ENCODE data around the gene AGO4. TPM values are rescaled to one million over a fixed set of nuclear protein-coding genes. Genes with fewer than 3 reads are reported as not detected.
"Not testable (repeated sequence)": the region's sequence is repeated elsewhere in the genome, so short reads cannot be mapped to it uniquely, and the experiment has no call there.

The AGO4 gene
- total and polyA plus RNA-seq, 2 donors (not counting 1 experiment from before 2014, with no cell fraction given) = 10.2 to 25.6 TPM

GRCh38 chr1:35790670-35791069 is 17.1 kb upstream of the AGO4 start:
- H3K4me1 ChIP-seq (ENCODE audit: control insufficient read depth, extremely low read depth, insufficient read depth, low read length) = no peaks in the 10 kb centered on the region
- no peaks in the 10 kb centered on the region for H4K20me1 ChIP-seq (ENCODE audit: control insufficient read depth, extremely low read depth, insufficient read depth, low read length)
- H3K4me3 ChIP-seq (replicated peaks in 1 of 4; ENCODE audit: control extremely low read depth in 1 of 4, insufficient read depth in 1 of 4, low read depth in 3 of 4, low read length in 4 of 4) = no peak overlapping the region
- H2AFZ ChIP-seq (ENCODE audit: low read length) = no peak overlapping the region
- no peak overlapping the region for H3K9ac ChIP-seq (ENCODE audit: insufficient read depth, low read length)
- no peaks in the 10 kb centered on the region for H3K9me3 ChIP-seq (ENCODE audit: control insufficient read depth, insufficient read depth, low read depth, low read length)
- no peaks in the 10 kb centered on the region for H3K27me3 ChIP-seq (ENCODE audit: control insufficient read depth, insufficient read depth, low read length)
- TF ChIP-seq EZH2 (IDR thresholded peaks at IDR 0.05; ENCODE audit: low read length, missing control alignments) (no peak), CTCF (conservative IDR thresholded peaks at IDR 0.05 in 1 of 2, IDR thresholded peaks at IDR 0.05 in 1 of 2; ENCODE audit: low read depth in 1 of 2, low read length in 2 of 2) (no peak)
- DNase-seq (ENCODE audit: low read depth in 2 of 2) = no peak
- H3K79me2 ChIP-seq (ENCODE audit: control insufficient read depth, insufficient read depth, low read length) = no peaks in the 10 kb centered on the region
- H3K27ac ChIP-seq (ENCODE audit: insufficient read depth, low read length) = no peak overlapping the region
- H3K36me3 ChIP-seq (ENCODE audit: control insufficient read depth, insufficient read depth, low read length) = no peaks in the 10 kb centered on the region
- no peak overlapping the region for H3K4me2 ChIP-seq (ENCODE audit: extremely low read depth, insufficient read depth, low read length)

- Histone ChIP-seq H3K4me1 (ENCODE audit: control insufficient read depth, extremely low read depth, insufficient read depth, low read length) (no peaks in the 10 kb centered on the region), H3K9ac (ENCODE audit: insufficient read depth, low read length) (no peak overlapping the region), H3K79me2 (ENCODE audit: control insufficient read depth, insufficient read depth, low read length) (no peaks in the 10 kb centered on the region), H3K4me2 (ENCODE audit: extremely low read depth, insufficient read depth, low read length) (no peak overlapping the region), H3K9me3 (ENCODE audit: control insufficient read depth, insufficient read depth, low read depth, low read length) (no peaks in the 10 kb centered on the region), H3K36me3 (ENCODE audit: control insufficient read depth, insufficient read depth, low read length) (no peaks in the 10 kb centered on the region), H2AFZ (ENCODE audit: low read length) (no peak overlapping the region), H3K27me3 (ENCODE audit: control insufficient read depth, insufficient read depth, low read length) (no peaks in the 10 kb centered on the region), H3K27ac (ENCODE audit: insufficient read depth, low read length) (no peak overlapping the region), H4K20me1 (ENCODE audit: control insufficient read depth, extremely low read depth, insufficient read depth, low read length) (no peaks in the 10 kb centered on the region), H3K4me3 (replicated peaks in 1 of 4; ENCODE audit: control extremely low read depth in 1 of 4, insufficient read depth in 1 of 4, low read depth in 3 of 4, low read length in 4 of 4) (no peak overlapping the region)
- TF ChIP-seq EZH2 (IDR thresholded peaks at IDR 0.05; ENCODE audit: low read length, missing control alignments) = no peak
- TF ChIP-seq CTCF (conservative IDR thresholded peaks at IDR 0.05 in 1 of 2, IDR thresholded peaks at IDR 0.05 in 1 of 2; ENCODE audit: low read depth in 1 of 2, low read length in 2 of 2) = no peak
- no peak for DNase-seq (ENCODE audit: low read depth in 2 of 2)
These were observed 12.5 kb upstream of the AGO4 start for GRCh38 chr1:35795295-35795694.

- Histone ChIP-seq H3K9ac (ENCODE audit: insufficient read depth, low read length) (no peak overlapping the region), H2AFZ (ENCODE audit: low read length) (no peak overlapping the region), H3K4me2 (ENCODE audit: extremely low read depth, insufficient read depth, low read length) (no peak overlapping the region), H3K79me2 (ENCODE audit: control insufficient read depth, insufficient read depth, low read length) (no peaks in the 10 kb centered on the region), H3K27ac (ENCODE audit: insufficient read depth, low read length) (no peak overlapping the region), H3K9me3 (ENCODE audit: control insufficient read depth, insufficient read depth, low read depth, low read length) (no peaks in the 10 kb centered on the region), H4K20me1 (ENCODE audit: control insufficient read depth, extremely low read depth, insufficient read depth, low read length) (no peaks in the 10 kb centered on the region), H3K4me3 (replicated peaks in 1 of 4; ENCODE audit: control extremely low read depth in 1 of 4, insufficient read depth in 1 of 4, low read depth in 3 of 4, low read length in 4 of 4) (no peak overlapping the region), H3K4me1 (ENCODE audit: control insufficient read depth, extremely low read depth, insufficient read depth, low read length) (no peaks in the 10 kb centered on the region), H3K27me3 (ENCODE audit: control insufficient read depth, insufficient read depth, low read length) (no peaks in the 10 kb centered on the region), H3K36me3 (ENCODE audit: control insufficient read depth, insufficient read depth, low read length) (no peaks in the 10 kb centered on the region)
- no peak for TF ChIP-seq CTCF (conservative IDR thresholded peaks at IDR 0.05 in 1 of 2, IDR thresholded peaks at IDR 0.05 in 1 of 2; ENCODE audit: low read depth in 1 of 2, low read length in 2 of 2)
- no peak for TF ChIP-seq EZH2 (IDR thresholded peaks at IDR 0.05; ENCODE audit: low read length, missing control alignments)
- DNase-seq (ENCODE audit: low read depth in 2 of 2) = no peak
These were observed 10.4 kb upstream of the AGO4 start for GRCh38 chr1:35797380-35797779.

- not testable (repeated sequence) for H3K4me2 ChIP-seq (ENCODE audit: extremely low read depth, insufficient read depth, low read length); DNase-seq (ENCODE audit: low read depth in 2 of 2); H3K27ac ChIP-seq (ENCODE audit: insufficient read depth, low read length); H3K4me3 ChIP-seq (replicated peaks in 1 of 4; ENCODE audit: control extremely low read depth in 1 of 4, insufficient read depth in 1 of 4, low read depth in 3 of 4, low read length in 4 of 4); H3K9ac ChIP-seq (ENCODE audit: insufficient read depth, low read length); H3K27me3 ChIP-seq (ENCODE audit: control insufficient read depth, insufficient read depth, low read length); H2AFZ ChIP-seq (ENCODE audit: low read length); H4K20me1 ChIP-seq (ENCODE audit: control insufficient read depth, extremely low read depth, insufficient read depth, low read length); H3K36me3 ChIP-seq (ENCODE audit: control insufficient read depth, insufficient read depth, low read length); H3K79me2 ChIP-seq (ENCODE audit: control insufficient read depth, insufficient read depth, low read length); H3K4me1 ChIP-seq (ENCODE audit: control insufficient read depth, extremely low read depth, insufficient read depth, low read length); H3K9me3 ChIP-seq (ENCODE audit: control insufficient read depth, insufficient read depth, low read depth, low read length)
These were observed 9.8 kb upstream of the AGO4 start for GRCh38 chr1:35798019-35798418.

GRCh38 chr1:35800167-35800887 is 7.5 kb upstream of the AGO4 start:
- DNase-seq (ENCODE audit: low read depth in 2 of 2); H4K20me1 ChIP-seq (ENCODE audit: control insufficient read depth, extremely low read depth, insufficient read depth, low read length); H3K9ac ChIP-seq (ENCODE audit: insufficient read depth, low read length); H2AFZ ChIP-seq (ENCODE audit: low read length); H3K27me3 ChIP-seq (ENCODE audit: control insufficient read depth, insufficient read depth, low read length); H3K4me1 ChIP-seq (ENCODE audit: control insufficient read depth, extremely low read depth, insufficient read depth, low read length); H3K9me3 ChIP-seq (ENCODE audit: control insufficient read depth, insufficient read depth, low read depth, low read length); H3K4me3 ChIP-seq (replicated peaks in 1 of 4; ENCODE audit: control extremely low read depth in 1 of 4, insufficient read depth in 1 of 4, low read depth in 3 of 4, low read length in 4 of 4); H3K4me2 ChIP-seq (ENCODE audit: extremely low read depth, insufficient read depth, low read length); H3K36me3 ChIP-seq (ENCODE audit: control insufficient read depth, insufficient read depth, low read length); H3K27ac ChIP-seq (ENCODE audit: insufficient read depth, low read length); H3K79me2 ChIP-seq (ENCODE audit: control insufficient read depth, insufficient read depth, low read length): not testable (repeated sequence)

Data from fibroblast of lung (primary cell).